ENCODE data around the gene TTC14. TPM values are rescaled to one million over a fixed set of nuclear protein-coding genes. Genes with fewer than 3 reads are reported as not detected.

TTC14 gene
- total and polyA plus RNA-seq, 2 of the 4 experiments (the other 2 are of a cell fraction) = 16.9 to 38.5 TPM

DNA sequence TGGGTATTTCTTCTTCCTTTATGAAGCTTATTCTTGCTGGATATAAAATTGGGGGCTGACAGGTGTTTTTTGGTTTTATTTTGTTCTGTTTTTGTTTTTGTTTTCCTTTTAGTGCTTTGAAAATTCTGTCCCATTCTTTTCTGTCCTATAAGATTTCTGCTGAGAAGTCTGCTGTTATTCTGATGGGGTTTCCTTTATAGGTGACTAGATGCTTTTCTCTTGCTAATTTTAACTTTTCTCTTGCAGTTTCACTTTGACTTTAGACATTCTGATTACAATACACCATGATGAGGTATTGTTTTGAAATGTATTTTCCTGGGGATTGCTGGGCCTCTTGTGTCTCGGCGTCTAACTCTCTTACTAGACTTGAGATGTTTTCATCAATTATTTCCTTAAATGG is 22.8 kb downstream of the TTC14 start:
- Histone ChIP-seq H3K23ac (ENCODE audit: low read depth, low read length) (no peak overlapping the region), H4K5ac (ENCODE audit: low read depth, low read length) (no peak overlapping the region), H2BK120ac (ENCODE audit: low read depth, low read length) (no peak overlapping the region), H3K27ac (ENCODE audit: insufficient read depth, low read length) (no peak overlapping the region), H3K36me3 (ENCODE audit: control insufficient read depth, insufficient read depth, low read length) (peaks cover 3% of the 10 kb centered on the region; the same call in 1 of the 2 replicates), H3K9me3 (ENCODE audit: control insufficient read depth, insufficient read depth, low read length) (no peaks in the 10 kb centered on the region), H3K27me3 (ENCODE audit: control insufficient read depth, insufficient read depth, low read length) (no peaks in the 10 kb centered on the region), H4K91ac (ENCODE audit: insufficient read depth, low read depth, low read length) (no peak overlapping the region), H2BK20ac (ENCODE audit: low read depth, low read length) (no peak overlapping the region), H4K20me1 (ENCODE audit: insufficient read depth, low read length) (no peaks in the 10 kb centered on the region), H3K4me3 (ENCODE audit: insufficient read depth, low read depth, low read length) (no peak overlapping the region), H3K56ac (ENCODE audit: extremely low read depth, insufficient read depth, low read length) (no peak overlapping the region), H4K8ac (ENCODE audit: low read depth in 2 of 2, low read length in 2 of 2) (no peak overlapping the region), H2AK9ac (replicated peaks; ENCODE audit: low read depth, low read length, poor library complexity) (no peak overlapping the region), H3K4ac (ENCODE audit: low read depth, low read length) (no peak overlapping the region), H3K4me1 (ENCODE audit: control insufficient read depth, insufficient read depth, low read length) (no peaks in the 10 kb centered on the region), H2BK15ac (ENCODE audit: low read depth, low read length) (no peak overlapping the region), H3K18ac (ENCODE audit: low read depth, low read length) (no peak overlapping the region), H3K79me1 (ENCODE audit: low read depth in 1 of 2, low read length in 2 of 2) (no peaks in the 10 kb centered on the region; a peak in 1 of 4 replicates), H2BK5ac (ENCODE audit: low read depth, low read length, poor library complexity, severe bottlenecking) (no peak overlapping the region), H3K9ac (ENCODE audit: low read depth, low read length) (no peak overlapping the region), H2AK5ac (ENCODE audit: low read depth, low read length) (no peak overlapping the region), H3K14ac (replicated peaks; ENCODE audit: low read depth, low read length) (no peak overlapping the region), H2AFZ (replicated peaks; ENCODE audit: low read length, poor library complexity) (no peak overlapping the region), H3K9me1 (ENCODE audit: insufficient read depth, low read length) (no peaks in the 10 kb centered on the region), H3K4me2 (ENCODE audit: low read depth, low read length) (no peak overlapping the region)
- dilution Hi-C loops (cut with HindIII; ENCODE audit: low sequenced_read_pairs, unreplicated experiment) = no loop called here
- CTCF ChIA-PET = no interaction called here
- WGBS, 2 experiments (ENCODE audit: extremely low coverage in 2 of 2, insufficient read length in 1 of 2) = no CpG with 5 or more reads among the region's 2 CpGs
- intact Hi-C loops (cut with micrococcal nuclease) = loop anchor here (5.0 kb wide), 1 partner anchor 653 kb away; no protein-coding TSS in a partner anchor
- no TSS peak for BruUV-seq (replicated peaks)
- TF ChIP-seq FOS (IDR thresholded peaks at IDR 0.05; ENCODE audit: low read depth, low read length) = no peak
- no peak for TF ChIP-seq POLR2A (IDR thresholded peaks at IDR 0.05; ENCODE audit: low read depth, low read length)
- TF ChIP-seq NFE2L2 (IDR thresholded peaks at IDR 0.05; ENCODE audit: low read depth, low read length) = no peak
- no peak for TF ChIP-seq MAFK (IDR thresholded peaks at IDR 0.05; ENCODE audit: low read depth, low read length)
- no peak for TF ChIP-seq USF2 (IDR thresholded peaks at IDR 0.05; ENCODE audit: low read depth, low read length)
- no peak for TF ChIP-seq RCOR1 (IDR thresholded peaks at IDR 0.05; ENCODE audit: insufficient replicate concordance, low read length)
- no peak for TF ChIP-seq CEBPB (IDR thresholded peaks at IDR 0.05; ENCODE audit: low read depth, low read length)
- no peak for TF ChIP-seq RAD21 (IDR thresholded peaks at IDR 0.05; ENCODE audit: low read length)
- no peak for TF ChIP-seq CTCF (conservative IDR thresholded peaks at IDR 0.05; ENCODE audit: low read depth, low read length)
- no peak for TF ChIP-seq BHLHE40 (IDR thresholded peaks at IDR 0.05; ENCODE audit: low read depth, low read length)
- TF ChIP-seq CHD1 (IDR thresholded peaks at IDR 0.05; ENCODE audit: low read depth, low read length) = no peak
- ATAC-seq (ENCODE audit: low read depth) (no peak), DNase-seq (no peak)
- POLR2A ChIA-PET (ENCODE audit: unreplicated experiment) = no interaction called here
- in situ Hi-C loops (cut with MboI; ENCODE audit: low sequenced_read_pairs) = loop anchor here (25.0 kb wide), 1 partner anchor 812 kb away; no protein-coding TSS in a partner anchor
